ENCODE measurements around the gene SLC25A48.

Gene SLC25A48

GRCh38 chr5:135824541-135825041, 9.9 kb upstream of the SLC25A48 start:
- no peak overlapping the region for H3K4me3 ChIP-seq (ENCODE audit: control insufficient read depth, low read depth, low read length)
- no peak for DNase-seq (ENCODE audit: low read depth)
- TF ChIP-seq, protein P1, sequence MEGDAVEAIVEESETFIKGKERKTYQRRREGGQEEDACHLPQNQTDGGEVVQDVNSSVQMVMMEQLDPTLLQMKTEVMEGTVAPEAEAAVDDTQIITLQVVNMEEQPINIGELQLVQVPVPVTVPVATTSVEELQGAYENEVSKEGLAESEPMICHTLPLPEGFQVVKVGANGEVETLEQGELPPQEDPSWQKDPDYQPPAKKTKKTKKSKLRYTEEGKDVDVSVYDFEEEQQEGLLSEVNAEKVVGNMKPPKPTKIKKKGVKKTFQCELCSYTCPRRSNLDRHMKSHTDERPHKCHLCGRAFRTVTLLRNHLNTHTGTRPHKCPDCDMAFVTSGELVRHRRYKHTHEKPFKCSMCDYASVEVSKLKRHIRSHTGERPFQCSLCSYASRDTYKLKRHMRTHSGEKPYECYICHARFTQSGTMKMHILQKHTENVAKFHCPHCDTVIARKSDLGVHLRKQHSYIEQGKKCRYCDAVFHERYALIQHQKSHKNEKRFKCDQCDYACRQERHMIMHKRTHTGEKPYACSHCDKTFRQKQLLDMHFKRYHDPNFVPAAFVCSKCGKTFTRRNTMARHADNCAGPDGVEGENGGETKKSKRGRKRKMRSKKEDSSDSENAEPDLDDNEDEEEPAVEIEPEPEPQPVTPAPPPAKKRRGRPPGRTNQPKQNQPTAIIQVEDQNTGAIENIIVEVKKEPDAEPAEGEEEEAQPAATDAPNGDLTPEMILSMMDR (IDR thresholded peaks at IDR 0.05; ENCODE audit: control insufficient read depth, insufficient read depth, low read depth, low read length, missing control alignments): no peak

DNA sequence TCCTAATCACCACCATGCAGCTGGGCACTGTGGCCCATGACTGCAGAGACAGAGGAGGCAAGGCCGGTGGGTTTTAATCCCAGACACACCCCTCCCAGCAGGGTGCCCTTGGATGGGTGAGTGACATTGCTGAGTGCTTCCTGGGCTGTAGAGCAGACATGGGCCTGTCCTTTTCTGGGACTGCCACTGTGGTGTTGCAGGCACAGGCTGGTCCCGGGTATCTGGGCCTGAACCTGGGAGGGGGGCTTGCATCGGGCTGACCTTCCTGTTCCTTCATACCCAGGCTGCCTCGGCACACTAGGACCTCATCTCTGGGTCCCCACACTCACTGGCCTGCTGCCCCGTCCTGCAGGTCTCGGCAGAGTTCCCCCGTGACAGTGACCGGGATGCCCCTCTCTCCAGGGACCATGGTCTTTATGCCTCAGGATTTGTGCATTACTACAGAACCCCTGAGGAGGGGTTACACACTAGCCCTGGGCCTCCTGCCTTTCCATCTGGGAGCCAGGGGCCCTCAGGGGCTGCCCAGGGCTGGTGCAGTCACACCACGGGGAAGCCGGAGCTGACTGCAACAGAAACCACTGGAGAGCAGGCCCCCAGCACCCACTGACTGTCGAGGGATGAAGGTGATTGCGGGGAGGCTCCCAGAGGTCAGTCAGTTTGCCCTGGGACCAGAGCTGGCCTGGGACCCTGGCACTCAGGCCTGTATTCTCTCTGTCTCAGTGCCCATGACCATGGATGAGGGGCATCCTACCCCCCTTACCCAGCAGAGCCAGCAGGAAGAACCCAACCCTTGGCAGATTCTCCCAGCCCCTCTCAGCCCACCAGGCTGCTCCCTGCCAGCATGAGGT, 8.9 kb upstream of the SLC25A48 start:
- no peak overlapping the region for H3K4me3 ChIP-seq (ENCODE audit: control insufficient read depth, low read depth, low read length)
- no peak for DNase-seq (ENCODE audit: low read depth)
- TF ChIP-seq, protein P1 (IDR thresholded peaks at IDR 0.05; ENCODE audit: control insufficient read depth, insufficient read depth, low read depth, low read length, missing control alignments): no peak

DNA sequence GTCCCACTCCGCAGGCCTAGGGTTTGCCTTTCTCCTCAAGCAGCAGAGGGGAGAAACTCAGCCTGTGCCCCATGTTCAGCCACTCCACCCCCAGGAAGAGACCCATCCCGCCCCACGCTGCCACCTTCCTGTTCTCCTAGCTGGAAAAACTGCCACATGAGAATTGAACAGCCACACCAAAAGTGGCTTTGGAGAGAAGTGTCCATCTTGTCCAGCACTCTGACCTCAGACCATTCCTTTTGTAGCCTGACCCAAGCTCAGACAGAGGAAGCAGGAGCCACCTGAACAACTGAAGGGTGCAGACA, 8.3 kb upstream of the SLC25A48 start:
- no peak for DNase-seq (ENCODE audit: low read depth)
- TF ChIP-seq, protein P1 (IDR thresholded peaks at IDR 0.05; ENCODE audit: control insufficient read depth, insufficient read depth, low read depth, low read length, missing control alignments): no peak
- no peak overlapping the region for H3K4me3 ChIP-seq (ENCODE audit: control insufficient read depth, low read depth, low read length)

- TF ChIP-seq, protein P1 (IDR thresholded peaks at IDR 0.05; ENCODE audit: control insufficient read depth, insufficient read depth, low read depth, low read length, missing control alignments): no peak
- no peak for DNase-seq (ENCODE audit: low read depth)
- no peak overlapping the region for H3K4me3 ChIP-seq (ENCODE audit: control insufficient read depth, low read depth, low read length)
These were observed 7.3 kb upstream of the SLC25A48 start for GRCh38 chr5:135826994-135827671.

DNA sequence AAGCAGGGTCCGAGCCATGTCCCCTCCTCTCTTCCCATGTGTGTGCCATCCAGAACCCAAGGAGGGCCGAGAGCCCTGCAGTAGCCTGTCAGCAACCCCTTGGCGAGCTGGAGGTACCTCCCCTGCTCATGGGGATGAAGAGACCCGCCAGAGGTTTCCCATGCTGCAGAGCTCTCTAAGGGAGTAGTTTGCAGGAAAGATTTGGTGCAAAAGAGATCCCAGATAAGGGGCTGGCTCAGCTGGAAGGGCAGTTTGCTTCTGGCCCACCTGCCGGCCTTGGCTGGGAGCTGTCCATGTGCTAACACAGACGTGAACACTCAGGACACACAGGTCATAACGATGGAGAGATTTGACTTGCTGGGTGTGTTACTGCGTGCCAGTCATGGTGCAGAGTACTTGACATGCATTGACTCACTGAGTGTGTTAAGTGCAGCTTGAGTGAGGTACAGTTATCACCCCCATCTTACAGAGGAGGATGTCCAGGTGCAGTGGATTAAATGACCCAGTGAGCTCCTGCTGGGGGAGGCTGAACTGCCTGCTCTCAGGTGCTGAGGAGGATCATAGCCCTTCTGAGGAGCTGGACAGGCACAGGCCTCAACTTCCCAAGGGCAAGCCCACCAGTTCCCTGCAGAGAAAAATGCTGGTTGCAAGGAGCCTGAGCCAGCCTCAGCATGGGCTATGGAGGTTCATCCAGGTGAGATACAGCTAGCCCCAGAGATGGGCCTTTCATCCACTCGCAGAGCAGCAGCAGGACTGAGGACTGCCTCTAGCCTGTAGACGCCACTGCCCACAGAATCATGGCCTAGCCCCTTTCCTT, 6.3 kb upstream of the SLC25A48 start:
- TF ChIP-seq, protein P1 (IDR thresholded peaks at IDR 0.05; ENCODE audit: control insufficient read depth, insufficient read depth, low read depth, low read length, missing control alignments): no peak
- H3K4me3 ChIP-seq (ENCODE audit: control insufficient read depth, low read depth, low read length): no peak overlapping the region
- no peak for DNase-seq (ENCODE audit: low read depth)

DNA sequence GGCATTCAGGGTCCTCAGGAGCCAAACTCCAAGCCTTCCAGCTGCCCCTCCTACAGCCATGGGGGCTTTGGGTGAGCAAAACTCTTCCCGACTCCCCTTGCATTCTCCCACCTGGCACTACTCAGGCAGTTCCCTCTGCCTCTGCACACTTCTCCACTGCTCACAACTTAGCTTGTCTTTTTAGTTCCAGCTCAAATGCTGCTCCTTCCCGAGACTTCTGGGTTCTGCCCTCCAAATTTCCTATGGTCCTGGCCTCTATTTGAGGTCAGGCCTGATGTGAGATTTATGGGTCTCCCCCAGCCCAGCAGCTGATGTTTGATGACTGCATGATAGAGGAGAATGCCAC, 5.7 kb upstream of the SLC25A48 start:
- no peak overlapping the region for H3K4me3 ChIP-seq (ENCODE audit: control insufficient read depth, low read depth, low read length)
- TF ChIP-seq, protein P1 (IDR thresholded peaks at IDR 0.05; ENCODE audit: control insufficient read depth, insufficient read depth, low read depth, low read length, missing control alignments): no peak
- DNase-seq (ENCODE audit: low read depth): no peak

All from AG09309 (cell line).